Measurements from ENCODE around the gene SLC2A10. TPM values are rescaled to one million over a fixed set of nuclear protein-coding genes. Genes with fewer than 3 reads are reported as not detected.

Gene SLC2A10
- total RNA-seq, 3 donors from 2014 or later (not counting 1 experiment from before 2014, with no cell fraction given): 0.26 to 2.2 (median 0.79) TPM

GRCh38 chr20:46670585-46671584 is 38.6 kb upstream of the SLC2A10 start:
- no peaks in the 10 kb centered on the region for H3K27me3 ChIP-seq (ENCODE audit: control insufficient read depth, insufficient read depth, low read length)
- H3K27ac ChIP-seq (ENCODE audit: low read length): no peak overlapping the region
- 93% methylated on average over 3 of the region's 3 CpGs for WGBS (ENCODE audit: insufficient coverage)
- Mint-ChIP-seq H3K27me3 (ENCODE audit: low read depth in 2 of 2) (no peaks in the 10 kb centered on the region), H3K4me1 (no peaks in the 10 kb centered on the region), H3K4me3 (no peak overlapping the region), H3K36me3 (no peaks in the 10 kb centered on the region), H3K9me3 (no peaks in the 10 kb centered on the region), H3K27ac (no peak overlapping the region)
- H3K9me3 ChIP-seq (ENCODE audit: control insufficient read depth, insufficient read depth, low read length): peaks cover 4% of the 10 kb centered on the region
- intact Hi-C loops (cut with micrococcal nuclease): no loop called here
- ATAC-seq (no peak), DNase-seq (no peak)
- H3K4me3 ChIP-seq (ENCODE audit: low read length): no peak overlapping the region
- H3K4me1 ChIP-seq (ENCODE audit: control insufficient read depth, insufficient read depth, low read length): no peaks in the 10 kb centered on the region
- no peaks in the 10 kb centered on the region for H3K36me3 ChIP-seq (ENCODE audit: control insufficient read depth, insufficient read depth, low read length)
- TF ChIP-seq CTCF (IDR thresholded peaks at IDR 0.05): no peak

GRCh38 chr20:46671866-46672542 is 37.4 kb upstream of the SLC2A10 start:
- no peaks in the 10 kb centered on the region for H3K9me3 Mint-ChIP-seq
- H3K27me3 Mint-ChIP-seq (ENCODE audit: low read depth in 2 of 2): no peaks in the 10 kb centered on the region
- no peak overlapping the region for H3K4me3 Mint-ChIP-seq
- H3K4me1 Mint-ChIP-seq: no peaks in the 10 kb centered on the region
- Histone ChIP-seq H3K9me3 (ENCODE audit: control insufficient read depth, insufficient read depth, low read length) (peaks cover 4% of the 10 kb centered on the region), H3K4me1 (ENCODE audit: control insufficient read depth, insufficient read depth, low read length) (no peaks in the 10 kb centered on the region), H3K36me3 (ENCODE audit: control insufficient read depth, insufficient read depth, low read length) (no peaks in the 10 kb centered on the region), H3K4me3 (ENCODE audit: low read length) (no peak overlapping the region), H3K27me3 (ENCODE audit: control insufficient read depth, insufficient read depth, low read length) (no peaks in the 10 kb centered on the region), H3K27ac (ENCODE audit: low read length) (no peak overlapping the region)
- 93% methylated on average over 3 of the region's 3 CpGs for WGBS (ENCODE audit: insufficient coverage)
- ATAC-seq: no peak
- DNase-seq: no peak
- TF ChIP-seq CTCF (IDR thresholded peaks at IDR 0.05): no peak
- no peaks in the 10 kb centered on the region for H3K36me3 Mint-ChIP-seq
- no peak overlapping the region for H3K27ac Mint-ChIP-seq
- intact Hi-C loops (cut with micrococcal nuclease): no loop called here

GRCh38 chr20:46672543-46673148 is 36.8 kb upstream of the SLC2A10 start:
- no peaks in the 10 kb centered on the region for H3K27me3 Mint-ChIP-seq (ENCODE audit: low read depth in 2 of 2)
- DNase-seq (no peak), ATAC-seq (no peak)
- no peak overlapping the region for H3K27ac Mint-ChIP-seq
- Histone ChIP-seq H3K36me3 (ENCODE audit: control insufficient read depth, insufficient read depth, low read length) (no peaks in the 10 kb centered on the region), H3K9me3 (ENCODE audit: control insufficient read depth, insufficient read depth, low read length) (peaks cover 4% of the 10 kb centered on the region), H3K27ac (ENCODE audit: low read length) (no peak overlapping the region), H3K27me3 (ENCODE audit: control insufficient read depth, insufficient read depth, low read length) (no peaks in the 10 kb centered on the region), H3K4me1 (ENCODE audit: control insufficient read depth, insufficient read depth, low read length) (no peaks in the 10 kb centered on the region), H3K4me3 (ENCODE audit: low read length) (no peak overlapping the region)
- no peaks in the 10 kb centered on the region for H3K4me1 Mint-ChIP-seq
- 99% methylated on average over 5 of the region's 5 CpGs for WGBS (ENCODE audit: insufficient coverage)
- H3K36me3 Mint-ChIP-seq: no peaks in the 10 kb centered on the region
- TF ChIP-seq CTCF (IDR thresholded peaks at IDR 0.05): no peak
- H3K9me3 Mint-ChIP-seq: no peaks in the 10 kb centered on the region
- intact Hi-C loops (cut with micrococcal nuclease): no loop called here
- no peak overlapping the region for H3K4me3 Mint-ChIP-seq

Data from natural killer cell (primary cell).